ENCODE results near the gene REP15. TPM values are rescaled to one million over a fixed set of nuclear protein-coding genes. Genes with fewer than 3 reads are reported as not detected.
"Not testable (repeated sequence)": the region's sequence is repeated elsewhere in the genome, so short reads cannot be mapped to it uniquely, and the experiment has no call there.

The REP15 gene
- total RNA-seq, 1 donor from 2014 or later: 1.3 TPM

GRCh38 chr12:27743601-27744000 is 47.4 kb downstream of the REP15 start:
- DNase-seq (ENCODE audit: low spot score): no peak
- Mint-ChIP-seq H3K4me1 (ENCODE audit: low read depth) (peaks cover 5% of the 10 kb centered on the region), H3K36me3 (ENCODE audit: low read depth) (peaks cover 17% of the 10 kb centered on the region), H3K27ac (ENCODE audit: unreplicated experiment) (no peak overlapping the region), H3K9me3 (ENCODE audit: low read depth) (no peaks in the 10 kb centered on the region), H3K4me3 (ENCODE audit: unreplicated experiment) (no peak overlapping the region), H3K27me3 (ENCODE audit: low read depth) (no peaks in the 10 kb centered on the region)
- TF ChIP-seq CTCF (IDR thresholded peaks at IDR 0.05): no peak

- H3K4me1 Mint-ChIP-seq (ENCODE audit: low read depth); H3K4me3 Mint-ChIP-seq (ENCODE audit: unreplicated experiment): not testable (repeated sequence)
Observed at GRCh38 chr12:27745734-27746133, 49.5 kb downstream of the REP15 start.

More at GRCh38 chr12:27745734-27746133, 49.5 kb downstream of the REP15 start:
- H3K27ac Mint-ChIP-seq (ENCODE audit: unreplicated experiment); H3K9me3 Mint-ChIP-seq (ENCODE audit: low read depth); H3K27me3 Mint-ChIP-seq (ENCODE audit: low read depth); DNase-seq (ENCODE audit: low spot score): not testable (repeated sequence)
- H3K36me3 Mint-ChIP-seq (ENCODE audit: low read depth): peaks cover 12% of the 10 kb centered on the region

Other genes with a start within 250 kb of the REP15 start
- not detected in 3 replicates for gene SMCO2, start 249.7 kb upstream of the REP15 start, total RNA-seq
- 83.6 to 87.6 TPM (median 85.0 TPM) in 3 replicates for gene PPFIBP1, start 172.2 kb upstream of the REP15 start, total RNA-seq
- gene MRPS35, start 14.4 kb downstream of the REP15 start, total RNA-seq: 29.2 to 33.1 TPM (median 33.1 TPM) in 3 replicates
- 27.7 to 31.9 TPM (median 28.8 TPM) in 3 replicates for gene KLHL42, start 83.8 kb downstream of the REP15 start, total RNA-seq
- gene MANSC4, start 83.8 kb downstream of the REP15 start, total RNA-seq: not detected in 3 replicates